Vagina (tissue), 2 donors: ENCODE measurements around the gene DMRT1.

Experiments used
- CTCF ChIP-seq, 3 experiments: fragments of 450-650 bp in 2 of 3; fragments of 200-600 bp in 1 of 3; sonication (generic) in 1 of 3; IDR thresholded peaks; one replicate each; pipeline ENCODE4 v1.5.1; 2017 to 2019; ENCODE audit warnings: antibody characterized with exemption in 3 of 3, mild to moderate bottlenecking in 2 of 3, moderate library complexity in 2 of 3
- POLR2A ChIP-seq, 2 donors: fragments of 450-650 bp; IDR thresholded peaks; one replicate each; pipeline ENCODE4 v1.6.1; 2017; ENCODE audit warnings: antibody characterized with exemption in 2 of 2, mild to moderate bottlenecking in 2 of 2, moderate library complexity in 2 of 2

DNA sequence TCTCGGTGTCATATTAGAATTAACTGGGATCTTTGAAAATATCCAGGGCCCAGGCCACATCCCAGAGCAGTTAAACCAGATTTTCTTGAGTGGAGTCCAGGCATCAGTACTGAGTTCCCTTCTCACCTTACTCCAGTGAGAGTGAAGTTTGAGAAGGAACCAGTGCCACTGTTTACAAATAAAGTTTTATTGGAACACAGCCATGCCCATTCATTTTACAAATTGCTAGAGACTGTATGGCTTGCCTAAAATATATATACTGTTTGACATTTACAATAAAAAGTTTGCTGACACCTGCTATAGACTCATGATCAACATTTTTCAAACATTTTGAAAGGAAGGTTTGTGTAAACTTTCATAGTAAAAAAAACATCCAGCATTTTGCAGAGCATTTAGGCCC is 71.3 kb downstream of the DMRT1 start:
- TF ChIP-seq CTCF (IDR thresholded peaks at IDR 0.05): no peak
- no peak for TF ChIP-seq POLR2A (IDR thresholded peaks at IDR 0.05)
